ENCODE results near the gene INTS2.

- TF ChIP-seq EZH2 (IDR thresholded peaks at IDR 0.05; ENCODE audit: borderline replicate concordance, insufficient read depth, low read depth, low read length, poor library complexity, severe bottlenecking) (no peak), CTCF (IDR thresholded peaks at IDR 0.05) (no peak)
Measured at GRCh38 chr17:61926826-61927207, 965 bp downstream of the INTS2 start.

All from B cell (primary cell).